Mesodermal cell (in vitro differentiated cells): Measurements from ENCODE around the gene THOC6.
"Not testable (repeated sequence)": the region's sequence is repeated elsewhere in the genome, so short reads cannot be mapped to it uniquely, and the experiment has no call there.

Source experiments
- H3K27ac ChIP-seq: 2 replicates; pipeline ENCODE4 v1.7.0; 2013; ENCODE audit warnings: mild to moderate bottlenecking, low read depth, low read length, moderate library complexity; ENCODE audit not compliant: severe bottlenecking
- H3K36me3 ChIP-seq: 2 replicates; pipeline ENCODE4 v1.7.1; 2013; ENCODE audit warnings: mild to moderate bottlenecking, low read length, moderate library complexity; ENCODE audit not compliant: control insufficient read depth, insufficient read depth
- H3K4me1 ChIP-seq: one replicate; pipeline ENCODE4 v1.7.1; 2013; ENCODE audit warnings: mild to moderate bottlenecking, low read length; ENCODE audit not compliant: insufficient read depth, control insufficient read depth, poor library complexity, severe bottlenecking
- H3K4me3 ChIP-seq: 2 replicates; pipeline ENCODE4 v1.7.0; 2013; ENCODE audit warnings: low read length, control low read depth, mild to moderate bottlenecking; ENCODE audit not compliant: insufficient read depth, poor library complexity, severe bottlenecking; ENCODE audit errors: extremely low read depth
- H3K9me3 ChIP-seq: 2 replicates; pipeline ENCODE4 v1.7.1; 2013; ENCODE audit warnings: mild to moderate bottlenecking, low read length, moderate library complexity; ENCODE audit not compliant: control insufficient read depth
- WGBS, 2 experiments: methylation state at CpG; one replicate each; pipeline ENCODE4 v1.1.5; 2013; ENCODE audit warnings: missing lambda C conversion rate in 2 of 2; ENCODE audit not compliant: insufficient coverage in 2 of 2; 5-methylcytosine and 5-hydroxymethylcytosine counted together

THOC6 gene

DNA sequence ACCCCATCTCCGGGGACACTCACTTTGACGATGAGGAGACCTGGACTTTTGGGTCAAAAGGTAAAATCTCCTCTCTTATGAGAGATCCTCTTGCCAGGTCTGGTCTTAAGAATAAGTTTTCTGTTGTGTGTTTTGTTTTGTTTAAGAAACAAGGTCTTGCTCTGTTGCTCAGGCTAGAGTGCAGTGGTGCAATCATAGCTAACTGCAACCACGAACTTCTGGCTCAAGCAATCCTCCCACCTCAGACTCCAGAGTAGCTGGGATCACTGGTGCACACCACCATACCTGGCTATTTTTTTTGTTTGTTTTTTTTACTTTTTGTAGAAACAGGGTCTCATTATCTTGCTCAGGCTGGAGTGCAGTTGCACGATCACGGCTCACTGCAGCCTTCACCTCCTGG lies 26.7 kb downstream of the THOC6 start:
- no peak overlapping the region for H3K4me3 ChIP-seq
- H3K27ac ChIP-seq, result no peak overlapping the region
- H3K4me1 ChIP-seq, result no peaks in the 10 kb centered on the region
- no peaks in the 10 kb centered on the region for H3K9me3 ChIP-seq
- WGBS, 2 experiments, result 98 to 100% methylated on average over 2 to 5 of the region's 5 CpGs
- no peaks in the 10 kb centered on the region for H3K36me3 ChIP-seq

DNA sequence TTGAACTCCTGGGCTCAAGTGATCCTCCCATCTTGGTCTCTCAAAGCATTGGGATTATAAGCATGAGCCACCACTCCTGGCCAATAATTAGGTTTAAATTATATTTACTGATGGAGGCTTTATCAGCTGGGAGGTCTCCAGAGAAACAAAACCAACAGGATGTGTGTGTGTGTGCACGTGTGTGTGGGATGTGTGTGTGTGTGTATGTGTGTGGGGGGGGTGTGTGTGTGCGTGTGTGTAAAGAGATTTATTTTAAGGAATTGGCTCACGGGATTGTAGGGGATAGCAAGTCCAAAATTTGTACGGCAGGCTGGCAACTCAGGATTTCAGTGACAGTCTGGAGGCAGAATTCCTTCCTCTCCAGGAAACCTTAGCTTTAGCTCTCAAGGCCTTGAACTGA lies 27.2 kb downstream of the THOC6 start:
- Histone ChIP-seq H3K4me3 (no peak overlapping the region), H3K27ac (no peak overlapping the region), H3K36me3 (no peaks in the 10 kb centered on the region), H3K4me1 (no peaks in the 10 kb centered on the region), H3K9me3 (no peaks in the 10 kb centered on the region)
- 63 to 84% methylated on average over 2 to 3 of the region's 4 CpGs for WGBS, 2 experiments

DNA sequence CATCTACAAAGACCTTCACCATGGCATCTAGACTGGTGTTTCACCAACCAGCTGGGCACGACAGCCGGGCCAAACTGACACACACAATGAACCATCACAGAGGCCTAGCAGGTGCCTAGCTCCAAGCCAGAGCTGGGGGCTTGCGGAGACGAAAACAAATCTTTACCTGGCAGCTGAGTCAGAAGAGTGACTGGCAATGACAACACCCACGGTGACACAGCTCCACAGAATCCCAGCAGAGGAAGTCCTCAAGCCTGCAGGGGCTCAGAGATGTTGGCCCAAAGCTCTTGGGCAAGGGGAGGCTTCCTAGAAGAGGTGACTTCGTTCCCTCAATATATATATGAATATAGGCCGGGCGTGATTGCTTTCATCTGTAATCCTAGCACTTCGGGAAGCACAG lies 27.7 kb downstream of the THOC6 start:
- no peaks in the 10 kb centered on the region for H3K4me1 ChIP-seq
- H3K27ac ChIP-seq, result no peak overlapping the region
- H3K4me3 ChIP-seq, result no peak overlapping the region
- 79 to 81% methylated on average over 5 to 6 of the region's 9 CpGs for WGBS, 2 experiments
- no peaks in the 10 kb centered on the region for H3K36me3 ChIP-seq
- H3K9me3 ChIP-seq, result no peaks in the 10 kb centered on the region

DNA sequence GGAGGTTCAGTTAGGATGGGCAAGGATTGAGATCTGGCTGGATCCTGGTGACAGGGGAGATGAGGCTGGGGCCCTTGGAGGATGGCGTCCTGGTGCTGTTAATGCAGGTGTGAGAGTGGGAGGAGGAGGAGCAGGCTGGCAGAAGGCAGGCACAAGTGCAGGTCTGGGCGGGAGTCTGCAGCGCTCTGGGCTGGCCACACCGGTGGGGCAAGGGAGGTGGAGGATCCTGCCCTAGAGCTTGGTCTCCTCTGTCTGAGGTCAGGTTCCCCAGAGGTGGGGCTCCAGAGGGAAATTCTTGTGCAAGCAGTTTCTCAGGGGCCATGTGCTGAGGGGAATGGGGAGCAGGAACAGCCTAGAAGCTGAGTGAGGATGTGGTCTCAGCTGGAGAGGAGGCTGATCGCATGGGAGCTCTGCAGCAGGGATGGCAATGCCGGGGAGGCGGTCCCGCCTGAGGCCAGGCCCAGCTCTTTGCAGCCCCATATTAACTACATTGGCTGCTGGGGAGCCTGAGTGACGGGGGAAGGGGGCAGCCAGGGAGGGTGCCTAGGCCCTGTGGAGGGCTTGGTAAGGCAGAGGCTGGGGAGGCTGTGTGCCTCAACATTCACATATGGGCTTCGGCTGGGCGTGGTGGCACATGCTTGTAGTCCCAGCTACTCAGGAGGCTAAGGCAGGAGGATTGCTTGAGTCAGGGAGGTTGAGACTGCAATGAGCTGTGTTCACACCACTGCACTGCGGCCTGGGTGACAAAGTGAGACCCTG lies 28.9 kb downstream of the THOC6 start:
- H3K9me3 ChIP-seq, H3K27ac ChIP-seq, H3K4me3 ChIP-seq, H3K4me1 ChIP-seq, H3K36me3 ChIP-seq: not testable (repeated sequence)
- WGBS, 2 experiments, result 100% methylated on average over 1 of the region's 12 CpGs; no CpG with 5 or more reads in 1 of the 2 experiments

DNA sequence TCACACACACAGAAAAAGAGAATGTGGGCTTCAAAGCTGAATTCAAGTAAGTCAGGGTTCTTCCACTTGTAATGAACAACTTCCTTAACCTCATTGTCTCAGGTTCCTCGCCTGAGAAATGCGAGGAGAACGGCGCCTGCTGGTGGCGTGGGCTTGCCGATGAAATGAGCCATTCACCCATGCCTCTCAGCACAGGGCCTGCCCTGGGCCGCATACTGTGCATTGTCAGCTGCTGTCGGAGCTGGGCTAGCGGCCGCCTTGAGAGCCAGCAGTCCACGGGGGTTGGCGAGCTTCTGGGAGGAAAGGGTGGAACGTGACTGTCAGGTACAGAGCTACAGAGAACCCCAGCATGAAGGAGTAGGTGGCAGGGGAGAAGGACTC lies 29.5 kb downstream of the THOC6 start:
- H3K36me3 ChIP-seq, H3K4me1 ChIP-seq, H3K4me3 ChIP-seq, H3K9me3 ChIP-seq, H3K27ac ChIP-seq: not testable (repeated sequence)
- WGBS, 2 experiments, result 86 to 100% methylated on average over 1 to 6 of the region's 13 CpGs

DNA sequence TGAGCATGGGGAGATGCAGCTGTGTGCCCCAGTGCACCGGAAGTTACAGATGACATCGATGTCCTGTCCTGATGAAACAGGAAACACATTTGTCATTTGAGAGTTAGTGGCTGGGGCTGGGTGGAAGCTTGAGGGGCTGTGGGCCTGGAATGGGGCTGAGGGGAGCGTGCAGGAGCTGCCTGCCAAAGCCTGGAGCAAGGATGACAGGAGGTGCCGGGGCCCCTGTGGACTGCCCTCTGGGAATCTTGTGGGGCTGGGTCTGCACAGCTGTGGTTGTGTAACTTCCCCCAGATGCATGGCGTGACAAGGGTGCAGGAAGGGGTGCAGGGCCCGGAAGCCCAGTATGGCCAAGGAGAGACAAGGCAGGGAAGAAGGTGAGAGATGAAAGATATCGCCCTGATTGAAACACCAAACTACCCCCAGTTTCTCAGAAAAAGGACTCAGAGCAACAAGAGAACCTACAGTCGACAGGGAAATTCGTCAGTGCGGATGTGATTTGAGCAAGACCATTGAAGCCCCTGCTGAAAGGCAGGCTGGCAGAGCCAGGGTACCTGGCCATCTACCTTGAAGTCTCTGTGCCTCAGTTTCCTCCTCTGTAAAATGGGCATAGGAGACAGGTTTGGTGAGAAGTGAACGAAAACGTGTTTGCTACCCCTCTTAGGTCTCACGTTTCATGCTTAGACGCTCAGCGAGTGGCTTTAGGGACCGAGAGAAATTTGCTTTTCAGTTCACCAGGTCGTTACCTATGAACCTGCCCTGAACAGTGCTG lies 31.3 kb downstream of the THOC6 start:
- peaks cover 10% of the 10 kb centered on the region for H3K4me1 ChIP-seq
- H3K4me3 ChIP-seq, result no peak overlapping the region
- 84 to 85% methylated on average over 14 to 15 of the region's 17 CpGs for WGBS, 2 experiments
- no peaks in the 10 kb centered on the region for H3K36me3 ChIP-seq
- no peaks in the 10 kb centered on the region for H3K9me3 ChIP-seq
- no peak overlapping the region for H3K27ac ChIP-seq

DNA sequence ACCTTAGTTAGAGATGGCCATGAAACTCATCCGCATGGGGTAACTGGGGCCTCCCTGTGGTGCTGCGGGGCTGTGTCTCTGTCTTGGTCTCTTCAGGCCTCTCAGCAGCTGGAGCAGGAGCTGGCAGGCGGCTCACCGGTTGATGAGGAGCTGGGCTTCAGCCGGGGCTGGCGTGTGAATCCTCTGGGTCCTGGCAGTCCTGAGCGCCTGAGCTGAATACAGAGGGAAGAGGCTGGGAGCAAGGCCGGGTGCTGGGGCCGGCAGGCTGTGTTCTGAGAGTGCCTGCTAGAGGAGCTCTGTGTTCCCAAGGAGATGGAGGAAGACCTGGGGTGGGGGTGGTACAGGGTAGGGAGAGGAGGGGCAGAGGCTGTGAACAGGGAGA lies 31.9 kb downstream of the THOC6 start:
- not testable (repeated sequence) for H3K9me3 ChIP-seq, H3K36me3 ChIP-seq, H3K4me3 ChIP-seq, H3K27ac ChIP-seq
- H3K4me1 ChIP-seq, result peaks cover 15% of the 10 kb centered on the region
- WGBS, 2 experiments, result 56 to 71% methylated on average over 6 to 9 of the region's 9 CpGs

DNA sequence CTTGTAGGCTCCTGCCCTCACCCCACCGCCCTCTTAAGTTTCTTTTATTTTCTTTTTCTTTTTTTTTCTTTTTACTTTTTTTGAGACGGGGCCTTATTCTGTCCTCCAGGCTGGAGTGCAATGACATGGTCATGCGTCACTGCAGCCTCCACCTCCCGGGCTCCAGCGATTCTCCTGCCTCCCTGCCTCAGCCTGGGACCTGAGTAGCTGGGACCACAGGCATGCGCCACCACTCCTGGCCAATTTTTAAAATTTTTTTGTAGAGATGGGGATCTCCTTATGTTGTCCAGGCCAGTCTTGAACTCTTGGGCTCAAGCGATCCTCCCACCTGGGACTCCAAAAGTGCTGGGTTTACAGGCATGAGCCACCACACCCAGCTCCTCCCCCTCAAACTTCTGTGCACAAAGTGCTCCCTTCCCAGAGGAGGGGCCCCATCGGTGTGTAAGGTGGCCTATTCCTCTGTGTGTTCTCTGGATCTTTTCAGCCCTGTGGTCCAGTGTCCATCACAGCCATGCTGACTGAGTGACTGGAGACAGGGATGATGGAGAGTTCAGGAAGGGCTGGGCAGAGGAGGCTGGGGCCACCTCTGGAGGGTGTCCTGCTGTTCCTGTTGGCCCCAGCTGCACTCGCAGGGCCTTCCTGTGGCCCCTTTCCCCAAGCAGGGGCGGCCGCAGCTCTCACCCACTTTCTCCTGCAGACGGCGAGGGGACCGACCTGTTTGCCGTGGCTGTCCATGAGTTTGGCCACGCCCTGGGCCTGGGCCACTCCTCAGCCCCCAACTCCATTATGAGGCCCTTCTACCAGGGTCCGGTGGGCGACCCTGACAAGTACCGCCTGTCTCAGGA lies 32.7 kb downstream of the THOC6 start:
- Histone ChIP-seq H3K36me3 (no peaks in the 10 kb centered on the region), H3K4me1 (peaks cover 15% of the 10 kb centered on the region), H3K4me3 (no peak overlapping the region), H3K9me3 (no peaks in the 10 kb centered on the region), H3K27ac (no peak overlapping the region)
- 93 to 95% methylated on average over 12 to 16 of the region's 19 CpGs for WGBS, 2 experiments

DNA sequence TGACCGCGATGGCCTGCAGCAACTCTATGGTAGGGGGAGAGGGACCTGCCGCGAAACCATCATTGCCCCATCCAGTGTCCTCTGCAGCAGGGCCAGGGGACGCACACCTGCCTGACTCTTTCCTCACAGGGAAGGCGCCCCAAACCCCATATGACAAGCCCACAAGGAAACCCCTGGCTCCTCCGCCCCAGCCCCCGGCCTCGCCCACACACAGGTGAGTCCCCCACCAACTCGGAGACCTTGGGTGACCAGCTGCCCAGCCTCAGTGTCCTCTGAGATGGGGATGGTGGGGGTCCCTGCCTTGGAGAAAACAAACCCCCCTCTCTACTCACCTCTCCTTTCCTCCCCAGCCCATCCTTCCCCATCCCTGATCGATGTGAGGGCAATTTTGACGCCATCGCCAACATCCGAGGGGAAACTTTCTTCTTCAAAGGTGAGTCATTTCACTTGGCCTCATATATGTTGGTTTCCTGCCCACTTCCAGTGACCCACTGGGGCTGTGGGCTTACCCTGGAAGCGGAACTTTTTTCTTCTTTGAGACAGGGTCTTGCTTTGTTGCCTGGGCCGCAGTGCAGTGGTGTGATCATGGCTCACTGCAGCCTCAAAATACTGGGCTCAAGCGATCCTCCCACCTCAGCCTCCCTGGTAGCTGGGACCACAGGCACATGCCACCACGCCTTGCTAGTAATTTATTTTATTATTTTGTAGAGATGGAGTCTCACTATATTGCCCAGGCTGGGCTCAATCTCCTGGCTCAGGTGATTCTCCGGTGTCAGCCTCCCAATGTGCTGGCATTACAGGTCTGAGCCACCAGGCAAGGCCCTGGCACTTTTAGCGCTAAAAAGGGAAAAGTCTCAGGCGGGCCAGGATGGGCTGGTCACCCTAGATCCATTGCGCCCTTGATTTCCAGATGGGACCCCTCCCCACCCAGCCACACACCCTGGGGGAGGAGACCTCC lies 33.6 kb downstream of the THOC6 start:
- Histone ChIP-seq H3K36me3 (no peaks in the 10 kb centered on the region), H3K4me1 (peaks cover 15% of the 10 kb centered on the region), H3K4me3 (peak overlapping the region; percentile 69), H3K9me3 (no peaks in the 10 kb centered on the region), H3K27ac (no peak overlapping the region)
- 86 to 92% methylated on average over 13 of the region's 22 CpGs for WGBS, 2 experiments
